Stomach (tissue), 4 donors: ENCODE results near the gene ISG15.

ENCODE experiments used
- CTCF ChIP-seq, 7 experiments: fragments of 450-650 bp in 4 of 7; fragments of 200-600 bp in 3 of 7; sonication (generic) in 3 of 7; IDR thresholded peaks; one replicate each; pipeline ENCODE4 v1.5.1; 2016 to 2019; ENCODE audit warnings: antibody characterized with exemption in 7 of 7, control low read depth in 2 of 7, mild to moderate bottlenecking in 1 of 7
- EP300 ChIP-seq: sonication (generic); formaldehyde crosslinking; IDR thresholded peaks from one replicate; pipeline ENCODE4 v1.6.1; 2017; ENCODE audit warnings: antibody characterized with exemption
- POLR2A ChIP-seq, 4 donors: fragments of 450-650 bp; IDR thresholded peaks; one replicate each; pipeline ENCODE4 v1.6.1; 2016; ENCODE audit warnings: antibody characterized with exemption in 4 of 4, control low read depth in 2 of 4, mild to moderate bottlenecking in 1 of 4, moderate library complexity in 1 of 4

GRCh38 chr1:1050577-1051052 lies 37.3 kb downstream of the ISG15 start:
- no peak for TF ChIP-seq CTCF (IDR thresholded peaks at IDR 0.05)
- TF ChIP-seq POLR2A (IDR thresholded peaks at IDR 0.05), result no peak
- no peak for TF ChIP-seq EP300
